ENCODE results near the gene BPIFB3. TPM values are rescaled to one million over a fixed set of nuclear protein-coding genes. Genes with fewer than 3 reads are reported as not detected.
A peak's percentile ranks its signal among the peaks of the same experiment; 100 is the strongest.

The BPIFB3 gene
- total and polyA plus RNA-seq, 2 of the 13 experiments (the other 11 are each of a cell fraction or from before 2014, with no cell fraction given), result 0.09 TPM; not detected in 1

DNA sequence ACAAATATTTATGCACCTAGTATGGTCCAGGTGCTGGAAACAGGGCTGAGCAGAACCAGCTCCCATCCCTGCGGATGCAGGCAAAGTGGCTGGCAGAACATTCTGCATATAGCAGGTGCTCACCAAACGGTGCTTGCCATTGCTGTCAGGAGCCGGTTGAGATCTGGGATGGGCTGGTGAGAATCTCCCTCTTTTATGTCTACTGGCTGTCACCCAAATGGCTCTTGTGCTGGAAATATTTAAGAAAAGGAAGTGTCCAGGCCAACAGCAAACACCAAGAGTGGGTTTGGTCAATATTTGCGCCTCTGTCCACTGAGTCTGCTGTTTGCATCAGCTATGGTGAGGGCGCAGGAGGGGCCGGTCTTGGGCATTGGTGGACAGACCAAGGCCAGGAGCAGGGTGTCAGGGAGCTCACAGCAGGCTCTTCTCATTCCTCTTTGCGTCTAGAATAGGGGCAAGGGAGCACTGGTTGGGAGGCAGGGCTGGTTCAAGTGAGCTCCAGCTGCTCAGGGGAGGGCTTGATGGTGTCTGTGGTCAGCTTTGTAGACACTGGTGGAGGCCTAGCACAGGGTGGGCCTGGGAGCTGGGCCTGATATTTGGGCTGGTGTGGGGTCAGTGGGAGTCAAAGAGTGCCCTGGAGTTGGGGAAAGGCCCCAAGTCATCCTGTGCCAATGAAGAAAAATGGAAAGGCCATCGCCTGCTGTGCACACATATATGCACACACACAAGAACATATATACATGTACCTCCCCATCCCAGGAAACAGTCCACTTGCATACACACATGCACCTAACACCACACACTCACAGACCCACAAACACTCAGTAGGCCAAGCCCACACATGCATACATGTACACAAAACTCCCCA is 47.6 kb upstream of the BPIFB3 start (continued):
- TF ChIP-seq, protein P1, sequence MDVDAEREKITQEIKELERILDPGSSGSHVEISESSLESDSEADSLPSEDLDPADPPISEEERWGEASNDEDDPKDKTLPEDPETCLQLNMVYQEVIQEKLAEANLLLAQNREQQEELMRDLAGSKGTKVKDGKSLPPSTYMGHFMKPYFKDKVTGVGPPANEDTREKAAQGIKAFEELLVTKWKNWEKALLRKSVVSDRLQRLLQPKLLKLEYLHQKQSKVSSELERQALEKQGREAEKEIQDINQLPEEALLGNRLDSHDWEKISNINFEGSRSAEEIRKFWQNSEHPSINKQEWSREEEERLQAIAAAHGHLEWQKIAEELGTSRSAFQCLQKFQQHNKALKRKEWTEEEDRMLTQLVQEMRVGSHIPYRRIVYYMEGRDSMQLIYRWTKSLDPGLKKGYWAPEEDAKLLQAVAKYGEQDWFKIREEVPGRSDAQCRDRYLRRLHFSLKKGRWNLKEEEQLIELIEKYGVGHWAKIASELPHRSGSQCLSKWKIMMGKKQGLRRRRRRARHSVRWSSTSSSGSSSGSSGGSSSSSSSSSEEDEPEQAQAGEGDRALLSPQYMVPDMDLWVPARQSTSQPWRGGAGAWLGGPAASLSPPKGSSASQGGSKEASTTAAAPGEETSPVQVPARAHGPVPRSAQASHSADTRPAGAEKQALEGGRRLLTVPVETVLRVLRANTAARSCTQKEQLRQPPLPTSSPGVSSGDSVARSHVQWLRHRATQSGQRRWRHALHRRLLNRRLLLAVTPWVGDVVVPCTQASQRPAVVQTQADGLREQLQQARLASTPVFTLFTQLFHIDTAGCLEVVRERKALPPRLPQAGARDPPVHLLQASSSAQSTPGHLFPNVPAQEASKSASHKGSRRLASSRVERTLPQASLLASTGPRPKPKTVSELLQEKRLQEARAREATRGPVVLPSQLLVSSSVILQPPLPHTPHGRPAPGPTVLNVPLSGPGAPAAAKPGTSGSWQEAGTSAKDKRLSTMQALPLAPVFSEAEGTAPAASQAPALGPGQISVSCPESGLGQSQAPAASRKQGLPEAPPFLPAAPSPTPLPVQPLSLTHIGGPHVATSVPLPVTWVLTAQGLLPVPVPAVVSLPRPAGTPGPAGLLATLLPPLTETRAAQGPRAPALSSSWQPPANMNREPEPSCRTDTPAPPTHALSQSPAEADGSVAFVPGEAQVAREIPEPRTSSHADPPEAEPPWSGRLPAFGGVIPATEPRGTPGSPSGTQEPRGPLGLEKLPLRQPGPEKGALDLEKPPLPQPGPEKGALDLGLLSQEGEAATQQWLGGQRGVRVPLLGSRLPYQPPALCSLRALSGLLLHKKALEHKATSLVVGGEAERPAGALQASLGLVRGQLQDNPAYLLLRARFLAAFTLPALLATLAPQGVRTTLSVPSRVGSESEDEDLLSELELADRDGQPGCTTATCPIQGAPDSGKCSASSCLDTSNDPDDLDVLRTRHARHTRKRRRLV (CRISPR knock-in tag; IDR thresholded peaks at IDR 0.05), result peak; percentile 88; the same call in 1 of the 2 replicates
- TF ChIP-seq ZNF552 (CRISPR knock-in tag; IDR thresholded peaks at IDR 0.05; ENCODE audit: borderline replicate concordance), result peak; percentile 84; the same call in 1 of the 2 replicates
- peak; percentile 54 for TF ChIP-seq CBX1 (IDR thresholded peaks at IDR 0.05; ENCODE audit: low read depth)

DNA sequence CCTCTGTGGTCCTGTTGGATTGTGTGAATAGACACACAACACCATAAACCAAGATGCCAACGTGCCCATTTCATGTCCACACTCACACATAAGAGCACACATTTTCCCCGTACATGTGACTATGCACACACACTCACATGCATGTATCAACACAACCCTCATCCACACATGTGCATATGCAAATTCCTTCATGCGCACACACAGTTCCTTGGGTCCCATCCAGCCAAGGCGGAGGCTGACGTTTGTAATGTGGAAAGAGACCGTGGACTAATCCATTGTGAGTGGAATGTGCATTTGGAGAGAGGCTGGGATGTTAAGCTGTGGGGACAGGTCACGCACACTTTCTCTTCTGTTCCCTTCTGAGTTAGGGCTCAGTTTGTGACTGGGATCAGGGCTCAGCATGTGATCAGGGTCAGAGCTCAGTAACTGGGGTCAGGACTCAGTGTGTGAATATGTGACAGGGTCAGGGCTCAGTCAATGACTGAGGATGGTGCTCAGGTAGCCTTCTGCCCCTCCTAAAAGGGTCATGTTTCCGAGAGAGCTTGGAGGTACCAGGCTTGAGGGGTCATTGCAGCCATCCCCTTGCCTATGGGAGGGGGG is 46.8 kb upstream of the BPIFB3 start:
- DNase-seq (ENCODE audit: low spot score), result peak; percentile 57
- FAIRE-seq, result peak; percentile 23
- intact Hi-C loops (cut with micrococcal nuclease; ENCODE audit: unreplicated experiment) (loop anchor here (1.0 to 10.0 kb wide), 4 partner anchors 19 to 212 kb away; no protein-coding TSS in a partner anchor), in situ Hi-C loops (cut with HindIII; ENCODE audit: extremely low pct_ligation_motif_present, low pct_unique_long_range_greater_than_20kb) (no loop called here)
- 51% methylated on average over 8 of the region's 8 CpGs for WGBS (ENCODE audit: low lambda C conversion rate)
- Histone ChIP-seq H2AFZ (ENCODE audit: low read length) (no peak overlapping the region), H3K79me2 (ENCODE audit: insufficient read depth, low read length) (peaks cover 37% of the 10 kb centered on the region), H4K20me1 (ENCODE audit: insufficient read depth, low read length) (no peaks in the 10 kb centered on the region), H3K36me3 (replicated peaks in 1 of 2; ENCODE audit: control insufficient read depth in 1 of 2, insufficient read depth in 2 of 2, low read length in 2 of 2) (peaks cover 11 to 19% of the 10 kb centered on the region in 2 experiments), H3K27ac (ENCODE audit: extremely low read length, insufficient read depth, low read length) (peak overlapping the region; percentile 90), H3K4me2 (ENCODE audit: low read depth, low read length) (peak overlapping the region; percentile 91), H3K9ac (ENCODE audit: insufficient read depth, low read depth, low read length) (peak overlapping the region; percentile 87), H3K4me3 (replicated peaks in 1 of 3; ENCODE audit: insufficient read depth in 1 of 3, low read depth in 2 of 3, low read length in 3 of 3) (peak overlapping the region; percentile 50 to 79 (median 68); a peak in 5 of 6 replicates), H3K4me1 (ENCODE audit: insufficient read depth, low read length) (peaks cover 89% of the 10 kb centered on the region), H3K9me3 (ENCODE audit: low read length) (no peaks in the 10 kb centered on the region), H3K27me3 (ENCODE audit: control insufficient read depth in 1 of 2, insufficient read depth in 2 of 2, low read length in 2 of 2) (no peaks in the 10 kb centered on the region; a peak in 1 of 5 replicates)
- ChIA-PET CTCF (ENCODE audit: low intra/inter-chr PET ratio, low total read pairs) (interaction anchor here (1.3 to 2.3 kb wide), 3 partner anchors 27 to 217 kb away, joined by 3 to 11 read pairs (median 6); no protein-coding TSS in a partner anchor), POLR2A (interaction anchor here (0.9 to 2.8 kb wide), 4 partner anchors 10 to 36 kb away, joined by 3 to 16 read pairs (median 8); no protein-coding TSS in a partner anchor)
- ATAC-seq, result peak; percentile 21
- no TSS peak for BruUV-seq (replicated peaks)
- TF ChIP-seq ZFP36L2 (CRISPR knock-in tag; IDR thresholded peaks at IDR 0.05) (no peak; the same call in 1 of the 2 replicates), ZKSCAN1 (IDR thresholded peaks at IDR 0.05; ENCODE audit: low read length) (no peak), YY1 (IDR thresholded peaks at IDR 0.05; ENCODE audit: insufficient read depth, insufficient replicate concordance, low read depth, low read length) (no peak), ZNF780A (CRISPR knock-in tag; IDR thresholded peaks at IDR 0.05) (peak; percentile 80; the same call in 1 of the 2 replicates), MXD4 (CRISPR knock-in tag; IDR thresholded peaks at IDR 0.05) (no peak), ZNF570 (CRISPR knock-in tag; IDR thresholded peaks at IDR 0.05; ENCODE audit: borderline replicate concordance) (no peak), ZFY (CRISPR knock-in tag; IDR thresholded peaks at IDR 0.05) (no peak)
- TF ChIP-seq, protein P2, sequence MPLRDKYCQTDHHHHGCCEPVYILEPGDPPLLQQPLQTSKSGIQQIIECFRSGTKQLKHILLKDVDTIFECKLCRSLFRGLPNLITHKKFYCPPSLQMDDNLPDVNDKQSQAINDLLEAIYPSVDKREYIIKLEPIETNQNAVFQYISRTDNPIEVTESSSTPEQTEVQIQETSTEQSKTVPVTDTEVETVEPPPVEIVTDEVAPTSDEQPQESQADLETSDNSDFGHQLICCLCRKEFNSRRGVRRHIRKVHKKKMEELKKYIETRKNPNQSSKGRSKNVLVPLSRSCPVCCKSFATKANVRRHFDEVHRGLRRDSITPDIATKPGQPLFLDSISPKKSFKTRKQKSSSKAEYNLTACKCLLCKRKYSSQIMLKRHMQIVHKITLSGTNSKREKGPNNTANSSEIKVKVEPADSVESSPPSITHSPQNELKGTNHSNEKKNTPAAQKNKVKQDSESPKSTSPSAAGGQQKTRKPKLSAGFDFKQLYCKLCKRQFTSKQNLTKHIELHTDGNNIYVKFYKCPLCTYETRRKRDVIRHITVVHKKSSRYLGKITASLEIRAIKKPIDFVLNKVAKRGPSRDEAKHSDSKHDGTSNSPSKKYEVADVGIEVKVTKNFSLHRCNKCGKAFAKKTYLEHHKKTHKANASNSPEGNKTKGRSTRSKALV (CRISPR knock-in tag; IDR thresholded peaks at IDR 0.05), result no peak
